HG02610 (cell line): ENCODE data around the gene UNK.

Source experiments
- ATAC-seq: cut with Tn5 transposase; IDR thresholded peaks from one replicate; pipeline ENCODE4 v1.9.1; 2021; ENCODE audit warnings: mild to moderate bottlenecking, moderate library complexity; ENCODE audit not compliant: unreplicated experiment

The UNK gene

DNA sequence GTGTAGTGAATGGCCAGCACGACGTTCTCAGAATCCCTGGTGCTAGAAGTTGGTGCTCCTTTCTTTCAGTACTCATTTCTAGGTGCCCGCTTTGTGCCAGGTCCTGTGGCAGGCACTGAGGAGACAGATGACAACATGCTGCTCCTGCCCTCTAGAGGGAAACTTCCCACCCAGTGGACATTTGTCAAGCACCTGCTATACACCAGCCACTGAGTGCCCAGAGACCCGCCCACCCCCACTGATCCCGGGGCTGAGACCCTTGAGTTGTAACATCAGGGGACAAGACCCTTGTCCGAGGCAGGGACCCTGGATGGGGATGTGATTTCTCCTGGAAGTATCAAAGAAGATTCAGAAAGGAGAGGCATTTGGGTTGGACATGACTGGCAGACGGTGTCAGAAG is 34.5 kb downstream of the UNK start:
- ATAC-seq: no peak

GRCh38 chr17:75819678-75820077 is 35.1 kb downstream of the UNK start:
- ATAC-seq: no peak

- no peak for ATAC-seq
These were observed 35.8 kb downstream of the UNK start for GRCh38 chr17:75820094-75821080.

- ATAC-seq: no peak
These were observed 36.9 kb downstream of the UNK start for GRCh38 chr17:75821552-75821951.

GRCh38 chr17:75822119-75822799 is 37.7 kb downstream of the UNK start:
- no peak for ATAC-seq

DNA sequence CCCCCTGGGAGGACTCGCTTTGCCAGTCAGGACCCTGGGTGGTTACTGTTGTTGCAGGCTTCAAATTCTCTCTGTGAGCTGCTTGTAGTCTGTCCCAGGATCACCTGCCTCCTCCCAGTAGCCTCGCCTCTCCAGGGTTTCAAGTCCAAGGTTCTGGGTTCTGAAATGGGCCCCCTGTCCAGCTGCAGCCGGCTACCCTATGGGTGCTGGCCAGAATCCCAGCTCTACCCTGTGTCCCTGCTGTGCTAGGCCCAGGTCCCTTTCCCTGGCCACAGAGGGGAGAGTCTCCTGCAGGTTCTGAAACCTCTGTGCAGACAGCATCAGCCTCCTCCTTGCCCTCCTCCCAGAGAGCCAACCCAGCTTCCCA is 38.2 kb downstream of the UNK start:
- no peak for ATAC-seq

DNA sequence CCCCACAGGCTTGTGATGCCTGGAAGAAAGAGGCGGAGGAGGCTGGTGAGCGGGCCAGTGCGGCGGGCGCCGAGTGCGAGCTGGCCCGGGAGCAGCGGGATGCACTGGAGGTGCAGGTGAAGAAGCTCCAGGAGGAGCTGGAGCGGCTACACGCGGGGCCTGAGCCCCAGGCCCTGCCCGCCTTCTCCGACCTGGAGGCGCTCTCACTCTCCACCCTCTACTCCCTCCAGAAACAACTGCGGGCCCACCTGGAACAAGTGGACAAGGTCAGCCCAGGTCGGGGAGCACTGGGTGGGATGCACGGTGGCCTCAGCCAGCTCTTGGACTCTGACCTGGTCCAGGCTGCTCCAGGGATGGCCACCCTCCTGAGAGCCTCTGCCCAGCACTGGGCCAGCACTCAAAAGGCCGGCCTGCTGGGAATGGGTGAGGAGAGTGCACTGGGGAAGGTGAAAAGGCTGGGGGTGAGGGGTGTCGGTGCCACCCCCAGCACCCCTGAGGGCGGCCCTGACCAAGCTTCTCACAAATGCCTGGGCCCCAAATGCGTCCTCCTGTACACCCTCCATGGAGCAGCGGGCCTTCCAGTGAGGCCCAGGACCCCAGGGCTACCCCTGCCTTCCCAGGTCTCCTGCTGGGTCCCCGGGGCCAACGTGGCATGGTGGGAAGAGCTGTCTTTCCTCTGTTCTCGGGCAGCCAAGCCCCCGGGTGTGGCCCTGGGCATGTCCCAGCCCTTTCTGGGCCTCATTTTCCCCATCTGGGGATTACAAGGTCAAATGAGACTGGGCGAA is 38.8 kb downstream of the UNK start:
- no peak for ATAC-seq

DNA sequence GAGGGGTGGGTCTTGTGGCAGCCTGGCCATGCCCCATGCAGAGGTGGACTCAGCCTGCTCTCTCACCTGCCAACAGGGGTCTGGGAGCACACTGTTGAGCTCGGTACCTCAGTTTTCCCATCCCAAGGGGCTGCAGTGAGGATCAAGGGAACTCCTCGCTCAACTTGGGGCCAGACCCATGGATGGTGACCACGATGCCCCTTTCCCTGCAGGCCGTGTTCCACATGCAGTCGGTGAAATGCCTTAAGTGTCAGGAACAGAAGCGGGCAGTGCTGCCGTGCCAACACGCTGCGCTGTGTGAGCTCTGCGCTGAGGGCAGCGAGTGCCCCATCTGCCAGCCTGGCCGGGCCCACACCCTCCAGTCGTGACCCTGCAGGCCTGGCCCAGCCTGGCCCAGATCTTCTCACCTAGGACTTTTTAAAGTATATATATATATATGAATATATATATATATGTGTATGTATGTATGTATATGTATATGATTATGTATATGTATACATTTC is 39.5 kb downstream of the UNK start:
- no peak for ATAC-seq

GRCh38 chr17:75824666-75825065 is 40.1 kb downstream of the UNK start:
- ATAC-seq: no peak

DNA sequence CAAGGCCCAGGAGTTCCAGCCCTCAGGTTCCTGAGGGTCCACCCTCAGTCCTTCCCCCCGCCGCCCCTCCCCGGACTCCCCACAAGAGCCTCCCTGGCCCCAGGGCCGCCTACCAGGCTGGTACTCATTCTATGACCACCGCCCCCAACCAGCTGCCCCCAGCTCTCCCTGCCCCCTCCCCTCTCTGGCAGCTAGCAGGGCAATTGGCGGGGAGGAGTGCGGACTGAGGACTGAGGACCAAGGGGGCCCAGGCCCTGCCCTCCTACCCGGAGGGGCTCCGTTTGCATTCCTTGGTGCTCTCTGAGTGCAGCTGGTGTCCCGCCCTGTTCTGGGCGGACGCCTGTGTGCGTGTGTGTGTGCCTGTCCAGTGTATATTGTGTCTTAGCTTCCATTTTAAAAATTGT is 40.5 kb downstream of the UNK start:
- no peak for ATAC-seq

DNA sequence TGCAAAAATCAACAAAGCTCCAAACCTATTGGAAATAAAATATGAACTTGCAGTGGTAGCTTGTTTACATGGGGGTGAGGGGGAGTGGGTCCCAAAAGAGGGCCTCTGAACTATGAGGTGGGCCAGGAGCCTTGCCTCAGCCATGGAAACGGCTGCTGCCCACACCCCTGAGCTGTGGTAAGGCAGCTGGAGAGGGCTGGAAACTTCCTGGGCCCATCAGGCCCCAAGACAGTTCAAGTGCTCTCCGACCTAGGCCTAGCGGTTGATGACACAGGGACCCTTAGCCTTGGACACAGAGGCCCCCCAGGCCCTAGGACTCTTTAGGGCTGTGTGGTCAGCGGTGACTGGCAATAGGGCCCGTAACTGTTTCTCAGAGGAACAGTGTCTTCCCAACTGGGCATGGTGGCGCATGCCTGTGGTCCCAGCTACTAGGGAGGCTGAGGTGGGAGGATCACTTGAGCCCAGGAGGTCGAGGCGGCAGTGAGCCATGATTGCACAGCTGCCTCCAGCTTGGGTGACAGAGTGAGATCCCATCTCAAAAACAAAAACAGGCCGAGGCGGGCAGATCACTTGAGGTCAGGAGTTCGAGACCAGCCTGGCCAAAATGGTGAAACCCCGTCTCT is 41.3 kb downstream of the UNK start:
- ATAC-seq: no peak

DNA sequence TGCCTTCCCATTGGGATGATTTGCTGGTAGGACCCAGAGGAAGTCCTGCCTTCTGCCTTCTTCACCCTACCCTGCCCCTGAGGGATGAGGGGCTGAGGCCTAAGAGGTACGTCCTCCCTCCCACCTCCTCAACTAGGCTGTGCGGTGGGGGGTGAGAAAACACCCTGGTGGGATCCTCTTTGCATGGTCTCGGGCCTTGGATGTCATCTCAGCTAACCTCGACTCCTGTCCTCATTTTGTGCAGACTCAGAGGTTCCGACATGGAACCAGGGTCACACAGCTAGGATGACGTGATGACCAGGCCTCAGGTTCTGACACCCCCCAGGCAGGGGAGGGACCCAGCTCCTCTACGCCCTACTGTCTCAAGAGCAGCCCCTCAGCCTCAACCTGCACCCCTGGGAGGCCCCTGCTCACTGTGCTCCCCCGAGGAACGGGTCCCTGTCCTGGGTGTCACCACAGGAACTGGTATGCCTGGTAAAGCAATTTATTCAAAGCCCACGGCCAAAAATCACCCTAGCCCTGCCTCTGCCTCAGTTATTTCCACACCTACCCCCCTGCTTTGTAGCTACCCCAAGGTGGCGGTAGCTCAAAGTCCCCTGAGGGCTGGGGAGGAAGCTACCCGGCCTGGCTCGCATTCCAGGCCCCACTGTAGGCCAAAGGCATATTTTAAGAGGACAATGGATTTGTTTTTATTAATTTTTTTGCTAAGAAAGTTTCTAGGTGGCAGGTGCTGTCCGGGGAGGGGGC is 42.1 kb downstream of the UNK start:
- ATAC-seq: no peak

GRCh38 chr17:75827308-75828075 is 42.9 kb downstream of the UNK start:
- no peak for ATAC-seq

- ATAC-seq: no peak
These were observed 43.4 kb downstream of the UNK start for GRCh38 chr17:75828076-75828400.

GRCh38 chr17:75828741-75829140 is 44.1 kb downstream of the UNK start:
- no peak for ATAC-seq

DNA sequence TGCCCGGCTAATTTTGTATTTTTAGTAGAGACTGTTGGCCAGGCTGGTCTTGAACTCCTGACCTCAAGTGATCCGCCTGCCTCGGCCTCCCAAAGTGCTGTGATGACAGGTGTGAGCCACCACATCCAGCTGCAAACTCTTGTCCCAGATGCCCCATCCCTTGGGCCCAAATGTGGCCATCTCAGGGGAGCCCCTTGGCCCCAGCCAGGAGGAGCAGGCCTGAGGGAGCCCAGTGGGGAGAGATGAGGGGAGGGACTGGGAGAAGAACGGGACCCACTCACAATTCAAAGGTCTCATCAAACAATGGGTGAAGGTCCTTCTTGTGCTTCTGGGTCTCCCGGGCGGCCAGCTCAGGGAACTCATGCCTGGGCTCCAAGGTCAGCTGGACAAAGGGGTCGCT is 45.1 kb downstream of the UNK start:
- no peak for ATAC-seq

DNA sequence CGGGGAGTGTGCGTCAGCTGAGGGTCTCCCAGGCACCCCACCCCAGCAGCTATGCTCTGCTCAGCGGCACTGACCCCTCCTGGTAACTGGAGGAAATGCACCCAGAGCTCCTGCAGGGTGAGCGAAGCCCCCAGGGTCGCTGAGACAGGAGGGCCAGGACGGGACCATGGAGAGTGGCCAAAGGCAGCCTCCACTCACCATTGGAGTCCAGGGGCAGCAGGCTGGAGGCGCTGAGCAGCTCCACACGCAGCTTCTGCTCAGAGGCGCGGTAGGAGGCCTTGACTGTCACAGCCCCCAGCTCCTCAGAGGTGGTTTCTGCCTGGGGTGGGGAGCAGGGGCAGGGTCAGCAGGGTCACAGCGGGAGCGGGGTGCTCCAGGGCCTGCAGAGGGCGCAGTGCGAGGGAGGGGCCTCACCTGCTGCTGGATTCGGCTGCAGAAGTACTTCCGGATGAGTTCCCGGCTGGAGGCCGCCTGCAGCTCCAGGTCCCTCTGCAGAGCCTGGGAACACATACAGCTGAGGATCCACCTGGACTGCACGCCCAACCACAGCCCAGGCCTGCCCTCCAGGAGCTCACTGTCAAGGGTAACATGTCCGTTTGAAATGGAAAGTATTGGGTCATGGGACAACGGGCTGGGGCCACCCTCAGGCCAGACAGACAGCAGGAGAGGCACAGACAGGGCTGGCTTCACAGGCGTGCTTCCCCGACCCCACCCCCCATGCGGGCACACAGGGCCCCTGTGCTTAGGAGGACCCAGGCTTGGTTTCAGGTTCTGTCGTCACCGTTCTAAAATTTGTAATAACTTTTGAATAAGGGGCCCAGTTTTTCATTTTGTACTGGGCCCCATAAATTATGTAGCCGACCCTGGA is 45.8 kb downstream of the UNK start:
- no peak for ATAC-seq

GRCh38 chr17:75831032-75831571 is 46.5 kb downstream of the UNK start:
- no peak for ATAC-seq
